PC-3 (cell line): ENCODE data around the gene ATF7IP2.

ENCODE experiments used
- CTCF ChIP-seq: fragments of 300-600 bp; sonication (generic); conservative IDR thresholded peaks from 2 replicates; pipeline ENCODE4 v1.5.1; 2017; ENCODE audit warnings: antibody characterized with exemption, low read depth, mild to moderate bottlenecking, low read length
- EZH2 ChIP-seq: fragments of 300-600 bp; sonication (generic); IDR thresholded peaks from one replicate; pipeline ENCODE4 v1.6.1; 2017; ENCODE audit warnings: antibody characterized with exemption, mild to moderate bottlenecking, low read length; ENCODE audit not compliant: unreplicated experiment
- EZH2phosphoT487 ChIP-seq: fragments of 300-600 bp; sonication (generic); IDR thresholded peaks from 2 replicates; pipeline ENCODE4 v1.6.1; 2018; ENCODE audit warnings: mild to moderate bottlenecking, antibody characterized with exemption, low read length, borderline replicate concordance

- TF ChIP-seq CTCF (no peak), EZH2 (no peak), EZH2phosphoT487 (no peak)
Observed at GRCh38 chr16:10339777-10340732, 45.8 kb upstream of the ATF7IP2 start.
